ENCODE measurements around the gene ZNF865.
"Not testable (repeated sequence)": the region's sequence is repeated elsewhere in the genome, so short reads cannot be mapped to it uniquely, and the experiment has no call there.

The ZNF865 gene

GRCh38 chr19:55605637-55606470 lies at the start of gene ZNF865:
TSS of gene ZNF865 (plus strand) at chr19:55605647. CDS start at chr19:55613619, 7,972 bp downstream.
- no peak for DNase-seq (ENCODE audit: low read depth, low spot score)

GRCh38 chr19:55559684-55560083 lies 45.8 kb upstream of the ZNF865 start:
- DNase-seq (ENCODE audit: low read depth, low spot score): no peak

DNA sequence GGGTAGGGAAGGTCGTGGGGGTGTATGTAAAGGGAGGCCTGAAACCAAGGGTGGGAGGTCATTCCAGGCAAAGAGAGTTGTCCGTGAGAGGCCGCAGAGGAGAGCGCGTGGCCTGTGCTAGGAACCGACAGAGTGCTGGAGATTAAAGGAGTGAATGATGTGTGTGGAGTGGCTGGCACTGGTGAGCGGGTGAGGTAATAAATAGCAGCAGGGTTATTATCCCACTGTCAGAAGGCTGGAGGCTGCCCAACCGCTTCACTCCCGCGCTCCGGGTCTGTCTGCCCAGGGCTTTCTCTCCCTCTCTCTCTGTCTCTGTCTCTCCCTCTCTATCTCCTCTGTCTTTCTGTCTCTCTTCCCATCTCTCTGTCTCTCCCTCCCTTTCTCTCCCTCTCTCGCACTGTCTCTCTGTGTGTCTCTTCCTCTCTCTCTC lies 42.2 kb upstream of the ZNF865 start:
- no peak for DNase-seq (ENCODE audit: low read depth, low spot score)

DNA sequence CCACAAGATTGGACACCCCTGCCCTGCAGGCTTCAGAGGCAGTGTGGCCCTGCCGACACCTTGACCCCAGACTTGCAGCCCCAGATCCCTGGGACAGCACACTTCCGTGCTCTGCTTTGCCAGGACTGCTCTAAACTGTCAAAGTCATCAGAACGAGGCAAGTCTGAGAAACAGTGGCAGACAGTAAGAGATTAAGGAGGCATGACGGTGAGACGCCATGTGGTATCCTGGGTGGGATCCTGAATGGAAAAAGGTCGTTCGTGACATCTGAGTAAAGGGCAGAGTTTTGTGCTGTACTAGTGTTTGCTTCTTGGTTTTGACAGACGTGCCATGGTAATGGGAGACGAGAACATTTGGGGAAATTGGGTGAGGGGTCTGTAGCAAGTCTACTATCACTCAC lies 38.6 kb upstream of the ZNF865 start:
- DNase-seq (ENCODE audit: low read depth, low spot score): no peak

- no peak for DNase-seq (ENCODE audit: low read depth, low spot score)
Observed at GRCh38 chr19:55567708-55568328, 37.6 kb upstream of the ZNF865 start.

DNA sequence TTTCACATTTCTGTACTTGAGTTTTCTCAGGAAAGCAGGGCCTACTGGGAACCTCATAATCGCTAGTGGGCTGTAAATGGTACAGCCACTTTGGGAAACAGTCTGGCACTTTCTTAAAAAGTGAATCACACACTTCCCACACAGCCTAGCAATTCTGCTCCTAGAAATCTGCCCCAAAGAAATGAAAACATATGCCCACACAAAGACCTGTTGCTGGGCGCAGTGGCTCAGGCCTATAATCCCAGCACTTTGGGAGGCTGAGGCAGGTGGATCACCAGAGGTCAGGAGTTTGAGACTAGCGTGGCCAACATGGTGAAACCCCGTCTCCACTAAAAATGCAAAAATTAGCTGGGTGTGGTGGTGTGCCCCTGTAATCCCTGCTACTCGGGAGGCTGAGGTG lies 36.0 kb upstream of the ZNF865 start:
- not testable (repeated sequence) for DNase-seq (ENCODE audit: low read depth, low spot score)

DNA sequence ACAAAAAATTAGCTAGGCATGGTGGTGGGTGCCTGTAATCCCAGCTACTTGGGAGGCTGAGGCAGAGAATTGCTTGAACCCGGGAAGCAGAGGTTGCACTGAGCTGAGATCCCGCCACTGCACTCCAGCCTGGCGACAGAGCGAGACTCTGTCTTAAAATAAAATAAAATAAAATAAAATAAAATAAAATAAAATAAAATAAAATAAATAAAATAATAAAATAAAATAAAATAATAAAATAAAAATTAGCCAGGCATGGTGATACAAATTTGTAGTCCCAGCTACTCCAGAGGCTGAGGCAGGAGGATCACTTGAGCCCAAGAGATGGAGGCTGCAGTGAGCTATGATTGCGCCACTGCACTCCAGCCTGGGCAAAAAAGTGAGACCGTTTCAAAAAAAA lies 31.5 kb upstream of the ZNF865 start:
- DNase-seq (ENCODE audit: low read depth, low spot score): not testable (repeated sequence)

- no peak for DNase-seq (ENCODE audit: low read depth, low spot score)
Observed at GRCh38 chr19:55576746-55577145, 28.7 kb upstream of the ZNF865 start.

DNA sequence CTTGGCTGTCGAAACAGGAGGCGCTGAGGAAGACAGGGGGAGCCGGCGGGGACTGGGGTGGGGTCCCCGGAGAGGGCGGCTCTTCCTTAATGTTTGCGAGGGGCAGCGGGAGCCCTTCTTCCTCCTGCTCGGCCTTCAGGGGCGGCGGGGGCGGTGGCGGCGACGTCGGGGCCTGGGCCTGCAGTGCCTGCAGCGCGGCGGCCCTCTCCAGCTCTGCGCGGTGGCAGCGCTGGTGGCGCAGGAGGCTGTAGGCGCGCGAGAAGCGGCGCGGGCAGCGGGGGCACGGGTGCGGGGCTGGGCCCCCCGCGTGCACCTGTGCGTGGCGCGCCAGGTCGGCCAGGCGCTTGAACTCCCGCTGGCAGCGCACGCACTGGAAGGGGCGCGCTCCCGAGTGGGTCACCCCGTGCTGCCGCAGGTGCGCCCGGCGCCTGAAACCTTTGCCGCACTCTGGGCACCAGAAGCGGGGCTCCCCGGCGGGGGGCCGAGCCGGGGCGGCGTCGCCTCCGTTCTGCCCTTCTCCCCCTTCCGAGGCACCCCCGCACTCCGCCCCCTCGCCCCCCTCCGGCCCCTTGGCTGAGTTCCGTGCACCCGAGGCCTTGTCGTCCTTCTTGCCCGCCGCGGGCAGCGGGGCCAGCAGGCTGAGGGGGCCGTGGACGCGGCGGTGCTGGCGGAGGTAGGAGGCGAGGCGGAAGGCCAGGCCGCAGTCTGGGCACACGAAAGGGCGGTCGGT lies 27.3 kb upstream of the ZNF865 start:
- no peak for DNase-seq (ENCODE audit: low read depth, low spot score)

DNA sequence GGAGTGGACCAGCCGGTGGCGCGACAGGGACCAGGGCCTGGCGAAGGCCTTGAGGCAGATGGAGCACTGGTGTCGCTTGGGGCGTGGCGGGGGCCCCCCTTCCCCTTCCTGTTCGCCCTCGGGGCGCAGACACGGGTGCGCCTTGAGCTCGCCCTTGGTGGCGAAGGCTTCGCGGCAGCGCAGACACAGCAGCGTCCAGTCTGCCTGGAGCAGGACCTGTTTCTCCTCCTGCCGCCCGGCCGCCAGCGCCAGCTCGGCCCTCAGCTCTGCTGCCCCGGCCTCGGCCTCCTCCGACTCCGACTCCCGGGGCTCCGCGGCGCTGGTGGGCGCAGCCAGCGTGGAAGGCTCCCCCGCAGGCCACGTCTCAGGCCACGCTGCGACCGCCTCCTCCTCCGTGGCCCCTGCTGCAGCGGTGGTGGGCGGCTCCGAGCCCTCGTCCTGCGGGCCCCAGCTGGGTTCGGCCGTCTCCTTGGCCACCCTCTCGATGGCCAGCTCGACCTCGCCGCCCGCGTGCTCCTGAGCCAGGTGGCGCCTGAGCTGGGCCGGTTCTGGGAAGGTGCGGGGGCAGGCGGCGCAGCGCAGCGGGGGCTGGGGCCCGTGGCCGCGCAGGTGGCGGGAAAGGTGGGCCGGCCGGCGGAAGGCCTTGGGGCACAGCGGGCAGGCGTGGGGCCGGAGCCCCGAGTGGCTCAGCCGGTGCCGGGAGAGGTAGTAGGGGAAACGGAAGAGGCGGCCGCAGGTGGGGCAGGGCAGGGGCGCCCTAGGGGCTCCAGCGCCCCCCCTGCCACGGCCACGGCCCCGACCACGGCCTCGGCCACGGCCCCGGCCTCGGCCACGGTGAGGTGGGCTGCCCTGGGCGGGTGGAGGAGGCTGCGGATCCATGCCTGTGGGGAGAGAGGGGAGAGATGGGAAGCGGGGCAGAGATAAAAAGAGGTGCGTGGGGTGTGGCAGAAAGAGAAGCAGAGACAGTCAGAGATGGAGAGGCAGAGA lies 26.4 kb upstream of the ZNF865 start:
- DNase-seq (ENCODE audit: low read depth, low spot score): no peak

DNA sequence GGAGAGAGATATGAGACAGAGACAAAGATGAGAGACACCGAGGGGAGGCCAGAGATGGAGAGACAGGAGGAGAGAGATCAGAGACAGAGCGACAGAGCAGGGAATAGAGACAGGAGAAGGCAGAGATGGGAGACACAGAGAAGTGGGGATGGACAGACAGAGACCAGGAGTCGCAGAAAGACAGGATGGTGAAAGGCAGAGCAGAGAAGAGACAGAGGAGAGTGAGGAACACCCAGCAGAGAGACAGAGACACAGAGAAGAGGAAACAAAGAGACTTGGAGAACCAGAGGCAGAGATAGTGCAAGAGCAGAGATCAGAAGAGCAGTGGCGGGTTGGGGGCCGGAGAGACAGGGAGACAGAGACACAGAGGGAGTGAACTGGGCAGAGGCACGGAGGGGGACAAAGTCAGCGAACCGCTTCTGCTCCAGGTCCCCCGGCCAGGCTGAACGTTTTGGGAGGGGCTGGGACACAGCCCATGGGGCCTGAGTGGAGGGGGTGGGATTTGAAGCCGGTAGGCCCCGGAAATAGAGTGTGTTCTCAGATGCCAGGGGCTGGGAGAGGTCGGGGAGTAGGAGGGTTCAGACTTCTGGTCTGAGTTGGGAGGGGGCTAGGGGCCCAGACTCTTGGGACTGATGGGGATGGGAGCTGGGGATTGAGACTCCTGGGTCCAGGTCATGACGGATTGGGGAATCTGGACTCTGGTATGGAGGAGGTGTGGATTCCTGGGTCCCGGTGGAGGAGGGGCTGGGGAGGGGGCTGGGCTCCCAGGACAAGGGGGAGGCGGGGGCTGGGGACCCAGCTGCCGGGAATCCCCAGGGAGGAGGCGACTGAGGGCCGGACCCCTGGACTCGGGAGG lies 25.5 kb upstream of the ZNF865 start:
- DNase-seq (ENCODE audit: low read depth, low spot score): no peak

GRCh38 chr19:55580628-55581144 lies 24.8 kb upstream of the ZNF865 start, which contains the start of gene ZNF579:
TSS of gene ZNF579 (minus strand) at chr19:55580848. CDS start at chr19:55579639, 1,209 bp downstream.
- DNase-seq (ENCODE audit: low read depth, low spot score): peak; percentile 60

GRCh38 chr19:55581145-55581822 lies 24.2 kb upstream of the ZNF865 start:
- DNase-seq (ENCODE audit: low read depth, low spot score): no peak

DNA sequence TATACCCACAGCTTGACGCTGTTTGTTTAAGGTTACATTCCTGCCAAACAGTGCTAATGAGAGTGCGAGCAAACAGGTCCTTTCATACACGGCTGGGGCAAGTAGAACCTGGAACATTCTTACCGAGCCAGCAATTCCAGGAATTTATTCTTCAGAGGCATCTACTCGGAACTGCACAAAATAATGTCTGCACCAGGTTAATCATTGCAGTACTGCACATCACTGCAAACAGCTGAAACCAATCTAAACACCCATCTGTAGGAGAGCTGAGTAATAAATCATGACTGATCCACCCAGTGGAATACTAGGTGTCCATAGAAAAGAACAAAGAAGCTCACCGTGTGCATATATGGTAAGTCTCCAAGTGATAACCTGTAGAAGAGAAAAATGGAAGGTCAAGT lies 23.6 kb upstream of the ZNF865 start:
- DNase-seq (ENCODE audit: low read depth, low spot score): no peak

- DNase-seq (ENCODE audit: low read depth, low spot score): not testable (repeated sequence)
Observed at GRCh38 chr19:55582284-55582683, 23.2 kb upstream of the ZNF865 start.

GRCh38 chr19:55583897-55584296 lies 21.6 kb upstream of the ZNF865 start:
- not testable (repeated sequence) for DNase-seq (ENCODE audit: low read depth, low spot score)

GRCh38 chr19:55584871-55585270 lies 20.6 kb upstream of the ZNF865 start:
- DNase-seq (ENCODE audit: low read depth, low spot score): no peak

DNA sequence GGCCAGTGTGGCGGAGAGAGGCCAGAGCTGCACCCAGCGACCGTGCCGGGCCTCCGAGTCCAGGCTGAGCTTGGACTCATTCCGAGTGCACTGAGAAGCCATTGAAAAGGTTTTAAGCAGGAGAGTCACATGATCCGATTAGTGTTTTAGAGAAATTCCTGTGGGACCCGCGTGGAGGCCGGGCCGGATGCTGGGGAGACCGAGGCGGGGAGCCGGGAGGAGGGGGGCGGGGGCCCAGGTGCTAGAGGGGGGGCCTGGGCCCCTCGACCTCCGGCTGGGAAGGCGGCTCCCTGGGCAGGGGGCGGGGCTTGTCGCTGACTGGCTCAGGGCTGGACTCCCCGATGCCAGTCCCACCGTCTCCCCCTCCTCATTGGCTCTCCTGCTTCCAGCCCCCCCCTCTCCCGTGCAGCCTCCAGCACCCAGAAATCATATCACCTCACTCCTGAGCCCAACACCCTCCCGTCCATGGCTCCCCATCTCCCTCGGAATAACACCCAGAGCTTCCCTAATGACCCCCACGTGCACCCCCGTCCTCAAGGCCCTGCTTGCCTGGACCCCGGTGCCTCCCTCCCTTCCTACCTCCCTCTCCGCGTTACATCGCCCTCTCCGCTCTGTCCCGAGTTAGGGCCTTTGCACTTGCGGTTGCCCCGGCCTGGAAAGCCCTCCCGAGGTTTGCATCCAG lies 19.6 kb upstream of the ZNF865 start:
- no peak for DNase-seq (ENCODE audit: low read depth, low spot score)
